Measurements from ENCODE around the gene ENKD1. TPM values are rescaled to one million over a fixed set of nuclear protein-coding genes. Genes with fewer than 3 reads are reported as not detected.

ENKD1 gene
- total and polyA plus RNA-seq, 5 donors from 2014 or later = 0.65 to 2.9 (median 1.9) TPM

- DNase-seq (no peak), ATAC-seq (ENCODE audit: low read depth in 2 of 2) (no peak)
- no peaks in the 10 kb centered on the region for H3K9me3 ChIP-seq (ENCODE audit: control insufficient read depth in 2 of 2, low read length in 2 of 2)
- H3K9me3 Mint-ChIP-seq = no peaks in the 10 kb centered on the region
- H3K27me3 ChIP-seq (ENCODE audit: control insufficient read depth, insufficient read depth, low read length) = no peaks in the 10 kb centered on the region
- H3K4me3 Mint-ChIP-seq = peak overlapping the region; percentile 68 to 77 (median 72)
- H3K27ac Mint-ChIP-seq = peak overlapping the region; percentile 43 to 65 (median 62)
- peaks cover 7% of the 10 kb centered on the region for H3K36me3 Mint-ChIP-seq
- H3K4me1 ChIP-seq (ENCODE audit: control insufficient read depth, insufficient read depth, low read length, poor library complexity, severe bottlenecking) = peaks cover 23% of the 10 kb centered on the region
- H3K27me3 Mint-ChIP-seq = no peaks in the 10 kb centered on the region
- peaks cover 16% of the 10 kb centered on the region for H3K36me3 ChIP-seq (ENCODE audit: control insufficient read depth, insufficient read depth, low read length)
- peak overlapping the region; percentile 83 for H3K27ac ChIP-seq (ENCODE audit: insufficient read depth, low read length, poor library complexity, severe bottlenecking)
- peaks cover 0 to 21% (median 1%) of the 10 kb centered on the region in 4 donors for H3K4me1 Mint-ChIP-seq
- peak overlapping the region; percentile 19 for H3K4me3 ChIP-seq (ENCODE audit: low read depth, low read length)
Measured at GRCh38 chr16:67644038-67644437, 22.5 kb downstream of the ENKD1 start.

GRCh38 chr16:67641779-67642708, 24.5 kb downstream of the ENKD1 start:
- Histone ChIP-seq H3K36me3 (ENCODE audit: control insufficient read depth, insufficient read depth, low read length) (peaks cover 26% of the 10 kb centered on the region), H3K4me3 (ENCODE audit: low read depth, low read length) (no peak overlapping the region), H3K27me3 (ENCODE audit: control insufficient read depth, insufficient read depth, low read length) (no peaks in the 10 kb centered on the region), H3K27ac (ENCODE audit: insufficient read depth, low read length, poor library complexity, severe bottlenecking) (no peak overlapping the region), H3K4me1 (ENCODE audit: control insufficient read depth, insufficient read depth, low read length, poor library complexity, severe bottlenecking) (peaks cover 21% of the 10 kb centered on the region), H3K9me3 (ENCODE audit: control insufficient read depth in 2 of 2, low read length in 2 of 2) (no peaks in the 10 kb centered on the region)
- H3K9me3 Mint-ChIP-seq = no peaks in the 10 kb centered on the region
- H3K4me1 Mint-ChIP-seq = peaks cover 0 to 21% (median 1%) of the 10 kb centered on the region in 4 donors
- H3K4me3 Mint-ChIP-seq = no peak overlapping the region
- DNase-seq = no peak
- no peak overlapping the region for H3K27ac Mint-ChIP-seq
- no peaks in the 10 kb centered on the region for H3K27me3 Mint-ChIP-seq
- ATAC-seq (ENCODE audit: low read depth in 2 of 2) = no peak
- peaks cover 16% of the 10 kb centered on the region for H3K36me3 Mint-ChIP-seq

GRCh38 chr16:67637625-67638024, 28.9 kb downstream of the ENKD1 start:
- ATAC-seq (ENCODE audit: low read depth in 2 of 2) (no peak), DNase-seq (no peak)
- Mint-ChIP-seq H3K4me1 (no peaks in the 10 kb centered on the region), H3K27me3 (no peaks in the 10 kb centered on the region), H3K27ac (no peak overlapping the region), H3K4me3 (peak overlapping the region in 1 of 4 donors; percentile 47), H3K9me3 (no peaks in the 10 kb centered on the region), H3K36me3 (peaks cover 29% of the 10 kb centered on the region)
- Histone ChIP-seq H3K27ac (ENCODE audit: insufficient read depth, low read length, poor library complexity, severe bottlenecking) (no peak overlapping the region), H3K36me3 (ENCODE audit: control insufficient read depth, insufficient read depth, low read length) (peaks cover 55% of the 10 kb centered on the region), H3K9me3 (ENCODE audit: control insufficient read depth in 2 of 2, low read length in 2 of 2) (no peaks in the 10 kb centered on the region), H3K4me3 (ENCODE audit: low read depth, low read length) (no peak overlapping the region), H3K4me1 (ENCODE audit: control insufficient read depth, insufficient read depth, low read length, poor library complexity, severe bottlenecking) (no peaks in the 10 kb centered on the region), H3K27me3 (ENCODE audit: control insufficient read depth, insufficient read depth, low read length) (no peaks in the 10 kb centered on the region)

GRCh38 chr16:67636713-67637112, 29.8 kb downstream of the ENKD1 start:
- H3K9me3 Mint-ChIP-seq = no peaks in the 10 kb centered on the region
- no peaks in the 10 kb centered on the region for H3K4me1 ChIP-seq (ENCODE audit: control insufficient read depth, insufficient read depth, low read length, poor library complexity, severe bottlenecking)
- no peak overlapping the region for H3K27ac ChIP-seq (ENCODE audit: insufficient read depth, low read length, poor library complexity, severe bottlenecking)
- no peak overlapping the region for H3K4me3 Mint-ChIP-seq
- DNase-seq (no peak), ATAC-seq (ENCODE audit: low read depth in 2 of 2) (no peak)
- H3K36me3 ChIP-seq (ENCODE audit: control insufficient read depth, insufficient read depth, low read length) = peaks cover 65% of the 10 kb centered on the region
- no peak overlapping the region for H3K27ac Mint-ChIP-seq
- H3K27me3 ChIP-seq (ENCODE audit: control insufficient read depth, insufficient read depth, low read length) = no peaks in the 10 kb centered on the region
- H3K9me3 ChIP-seq (ENCODE audit: control insufficient read depth in 2 of 2, low read length in 2 of 2) = no peaks in the 10 kb centered on the region
- peaks cover 36% of the 10 kb centered on the region for H3K36me3 Mint-ChIP-seq
- no peaks in the 10 kb centered on the region for H3K27me3 Mint-ChIP-seq
- no peaks in the 10 kb centered on the region for H3K4me1 Mint-ChIP-seq
- no peak overlapping the region for H3K4me3 ChIP-seq (ENCODE audit: low read depth, low read length)

GRCh38 chr16:67632415-67633172, 34.0 kb downstream of the ENKD1 start:
- Histone ChIP-seq H3K27ac (ENCODE audit: insufficient read depth, low read length, poor library complexity, severe bottlenecking) (no peak overlapping the region), H3K9me3 (ENCODE audit: control insufficient read depth in 2 of 2, low read length in 2 of 2) (no peaks in the 10 kb centered on the region), H3K27me3 (ENCODE audit: control insufficient read depth, insufficient read depth, low read length) (no peaks in the 10 kb centered on the region), H3K36me3 (ENCODE audit: control insufficient read depth, insufficient read depth, low read length) (peaks cover 80% of the 10 kb centered on the region), H3K4me3 (ENCODE audit: low read depth, low read length) (no peak overlapping the region), H3K4me1 (ENCODE audit: control insufficient read depth, insufficient read depth, low read length, poor library complexity, severe bottlenecking) (no peaks in the 10 kb centered on the region)
- Mint-ChIP-seq H3K4me1 (peaks cover 0 to 5% (median 1%) of the 10 kb centered on the region in 4 donors), H3K9me3 (no peaks in the 10 kb centered on the region), H3K4me3 (no peak overlapping the region), H3K36me3 (peaks cover 34% of the 10 kb centered on the region), H3K27ac (peak overlapping the region; percentile 37 to 63 (median 47)), H3K27me3 (no peaks in the 10 kb centered on the region)
- no peak for DNase-seq
- ATAC-seq (ENCODE audit: low read depth in 2 of 2) = no peak

- no peaks in the 10 kb centered on the region for H3K9me3 Mint-ChIP-seq
- ATAC-seq (ENCODE audit: low read depth in 2 of 2) (no peak), DNase-seq (no peak)
- H3K27ac Mint-ChIP-seq = peak overlapping the region in 1 of 3 donors; percentile 78
- no peak overlapping the region for H3K4me3 Mint-ChIP-seq
- Histone ChIP-seq H3K27ac (ENCODE audit: insufficient read depth, low read length, poor library complexity, severe bottlenecking) (no peak overlapping the region), H3K36me3 (ENCODE audit: control insufficient read depth, insufficient read depth, low read length) (peaks cover 76% of the 10 kb centered on the region), H3K4me3 (ENCODE audit: low read depth, low read length) (no peak overlapping the region), H3K9me3 (ENCODE audit: control insufficient read depth in 2 of 2, low read length in 2 of 2) (no peaks in the 10 kb centered on the region), H3K4me1 (ENCODE audit: control insufficient read depth, insufficient read depth, low read length, poor library complexity, severe bottlenecking) (no peaks in the 10 kb centered on the region), H3K27me3 (ENCODE audit: control insufficient read depth, insufficient read depth, low read length) (no peaks in the 10 kb centered on the region)
- no peaks in the 10 kb centered on the region for H3K27me3 Mint-ChIP-seq
- H3K36me3 Mint-ChIP-seq = peaks cover 44% of the 10 kb centered on the region
- peaks cover 0 to 5% (median 1%) of the 10 kb centered on the region in 4 donors for H3K4me1 Mint-ChIP-seq
Measured at GRCh38 chr16:67628216-67628615, 38.3 kb downstream of the ENKD1 start.

GRCh38 chr16:67613808-67614207, 52.7 kb downstream of the ENKD1 start:
- H3K27me3 Mint-ChIP-seq = no peaks in the 10 kb centered on the region
- no peak overlapping the region for H3K27ac ChIP-seq (ENCODE audit: insufficient read depth, low read length, poor library complexity, severe bottlenecking)
- ATAC-seq (ENCODE audit: low read depth in 2 of 2) = no peak
- H3K36me3 ChIP-seq (ENCODE audit: control insufficient read depth, insufficient read depth, low read length) = peaks cover 74% of the 10 kb centered on the region
- peaks cover 3% of the 10 kb centered on the region for H3K4me1 ChIP-seq (ENCODE audit: control insufficient read depth, insufficient read depth, low read length, poor library complexity, severe bottlenecking)
- DNase-seq = peak in 1 of 3 donors; percentile 12
- no peaks in the 10 kb centered on the region for H3K9me3 Mint-ChIP-seq
- no peaks in the 10 kb centered on the region for H3K9me3 ChIP-seq (ENCODE audit: control insufficient read depth in 2 of 2, low read length in 2 of 2)
- peaks cover 15% of the 10 kb centered on the region for H3K36me3 Mint-ChIP-seq
- H3K4me3 ChIP-seq (ENCODE audit: low read depth, low read length) = no peak overlapping the region
- no peaks in the 10 kb centered on the region for H3K27me3 ChIP-seq (ENCODE audit: control insufficient read depth, insufficient read depth, low read length)
- H3K4me3 Mint-ChIP-seq = no peak overlapping the region
- peaks cover 0 to 9% (median 5%) of the 10 kb centered on the region in 4 donors for H3K4me1 Mint-ChIP-seq
- no peak overlapping the region for H3K27ac Mint-ChIP-seq

Measured in CD4-positive, CD25-positive, alpha-beta regulatory T cell (primary cell).